H1 (cell line): ENCODE results near the gene BARHL2. TPM values are rescaled to one million over a fixed set of nuclear protein-coding genes. Genes with fewer than 3 reads are reported as not detected.

Experiments
- CBX8 ChIP-seq: fragments of 300-800, 300-1000 bp; sonication (generic); IDR thresholded peaks from 2 replicates; pipeline ENCODE4 v1.7.1; 2016; ENCODE audit warnings: low read depth, low read length, borderline replicate concordance
- KDM4A ChIP-seq: IDR thresholded peaks from one replicate; pipeline ENCODE4 v1.7.1; 2012; ENCODE audit warnings: low read depth, mild to moderate bottlenecking, moderate library complexity, low read length, inconsistent platforms; ENCODE audit not compliant: severe bottlenecking
- RNF2 ChIP-seq: fragments of 200-900, 300-1000 bp; sonication (generic); IDR thresholded peaks from 2 replicates; pipeline ENCODE4 v1.7.1; 2016; ENCODE audit warnings: borderline replicate concordance, low read depth, mild to moderate bottlenecking, antibody characterized with exemption, low read length; ENCODE audit not compliant: poor library complexity, severe bottlenecking; ENCODE audit errors: missing control alignments
- SUZ12 ChIP-seq: fragments of 200-600 bp; sonication (generic); IDR thresholded peaks from 2 replicates; pipeline ENCODE4 v1.6.1; 2012; ENCODE audit warnings: mild to moderate bottlenecking, inconsistent platforms, low read length, moderate library complexity, mixed read lengths
- TBP ChIP-seq: IDR thresholded peaks from 2 replicates; pipeline ENCODE4 v1.6.1; 2011; ENCODE audit warnings: low read depth, low read length, improper control_type of control experiment
- polyA plus RNA-seq, 7 experiments: library from polyadenylated mRNA; depleted of rRNA in 3 of 7; stranded (reverse) in 5 of 7; unstranded in 2 of 7; fragments of >200 nt in 5 of 7; fragments of 200-250 nt in 2 of 7; gene quantifications; 1 replicate in 5 of 7; 2 replicates in 1 of 7; 4 replicates in 1 of 7; pipeline versions ENCODE4 v1.2.1 to v1.2.3, GENCODE V29; 2011 to 2013; ENCODE audit warnings: missing spikeins in 2 of 7, mixed read lengths in 2 of 7
- total RNA-seq: library from RNA; stranded (reverse); fragmentation: NEBNext Ultra II Directional; extraction: Animal tissue kit (Norgen Biotek cat#: 25700); gene quantifications from 2 replicates; pipeline ENCODE4 v1.2.1, GENCODE V29; 2021

Gene BARHL2
- total and polyA plus RNA-seq, 2 of the 8 experiments (the other 6 are each of a cell fraction or from before 2014, with no cell fraction given) = 0.15 TPM; not detected in 1

DNA sequence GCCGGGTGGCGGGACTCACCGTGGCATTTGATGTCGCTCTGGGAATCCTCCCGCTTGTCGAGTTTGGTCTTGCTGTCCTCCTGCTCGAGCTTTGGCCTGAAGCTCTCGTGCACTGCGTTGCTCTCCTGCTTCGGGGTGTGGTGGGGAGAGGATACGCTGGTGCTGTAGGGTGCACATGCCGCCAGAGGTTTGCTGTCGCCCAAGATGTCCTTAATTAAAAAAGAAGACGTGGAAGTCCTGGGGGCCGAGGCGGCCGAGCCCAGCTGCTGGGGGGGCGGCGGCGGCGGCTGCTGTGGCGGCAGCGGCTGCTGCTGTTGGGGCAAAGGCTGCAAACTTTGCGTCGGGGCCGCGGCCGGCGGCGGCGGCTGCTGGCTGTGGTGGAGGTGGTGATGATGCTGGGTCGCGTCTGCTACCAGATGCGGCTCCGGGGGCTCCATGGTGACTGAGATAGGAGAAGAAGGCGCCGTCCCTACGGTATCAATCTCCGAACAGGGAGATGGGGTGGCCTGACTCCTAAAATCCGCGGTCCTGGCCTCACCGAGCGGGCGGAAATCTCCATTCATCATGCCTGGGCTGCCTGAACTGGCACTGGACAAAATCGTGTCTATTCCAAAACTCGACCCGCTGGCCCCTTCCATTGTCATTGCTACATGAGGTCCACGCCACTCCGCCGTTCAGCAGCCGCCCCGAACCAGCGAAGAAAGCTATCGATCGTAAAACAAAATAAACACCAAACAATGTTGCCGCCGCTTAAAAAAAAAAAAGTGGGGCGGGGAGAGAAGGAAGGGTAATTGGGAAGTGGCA lies at the start of gene BARHL2 (continued):
- TF ChIP-seq SUZ12 = peak; percentile 100
- TF ChIP-seq CBX8 = peak; percentile 73; the same call in 1 of the 2 replicates
- TF ChIP-seq RNF2 = peak; percentile 98
- peak; percentile 7 for TF ChIP-seq KDM4A
- 0 out of 2 replicates have a peak, but pooled peaks have one; percentile 33 for TF ChIP-seq TBP
